SU-DHL-6 (cell line): ENCODE results near the gene MAP3K20.

Experiments
- CTCF ChIP-seq: fragments of 200-600 bp; sonication (generic); IDR thresholded peaks from one replicate; pipeline ENCODE4 v1.5.1; 2017; ENCODE audit warnings: antibody characterized with exemption, mild to moderate bottlenecking, low read length, moderate library complexity; ENCODE audit not compliant: insufficient read depth, poor library complexity, severe bottlenecking
- EZH2phosphoT487 ChIP-seq: fragments of 200-600 bp; sonication (generic), shearing (Covaris generic); conservative IDR thresholded peaks from 2 replicates; pipeline ENCODE4 v1.6.1; 2018; ENCODE audit warnings: mild to moderate bottlenecking, antibody characterized with exemption, low read length, moderate library complexity, mixed read lengths

GRCh38 chr2:173305303-173305702 is 229.7 kb downstream of the MAP3K20 start:
- TF ChIP-seq CTCF = no peak
- no peak for TF ChIP-seq EZH2phosphoT487
